ENCODE measurements around the gene MBNL1. TPM values are rescaled to one million over a fixed set of nuclear protein-coding genes. Genes with fewer than 3 reads are reported as not detected.

The MBNL1 gene
- total and polyA plus RNA-seq, 8 donors, result 15.2 to 73.2 (median 40.2) TPM

GRCh38 chr3:152282813-152283212 is 14.1 kb downstream of the MBNL1 start:
- 37 to 45% methylated on average over 1 of the region's 1 CpG for WGBS, 2 donors
- no peaks in the 10 kb centered on the region for H3K27me3 ChIP-seq
- H3K4me3 ChIP-seq, result no peak overlapping the region
- DNase-seq, result no peak
- no peak for FAIRE-seq
- no peaks in the 10 kb centered on the region for H3K9me3 ChIP-seq
- TF ChIP-seq, protein P1, sequence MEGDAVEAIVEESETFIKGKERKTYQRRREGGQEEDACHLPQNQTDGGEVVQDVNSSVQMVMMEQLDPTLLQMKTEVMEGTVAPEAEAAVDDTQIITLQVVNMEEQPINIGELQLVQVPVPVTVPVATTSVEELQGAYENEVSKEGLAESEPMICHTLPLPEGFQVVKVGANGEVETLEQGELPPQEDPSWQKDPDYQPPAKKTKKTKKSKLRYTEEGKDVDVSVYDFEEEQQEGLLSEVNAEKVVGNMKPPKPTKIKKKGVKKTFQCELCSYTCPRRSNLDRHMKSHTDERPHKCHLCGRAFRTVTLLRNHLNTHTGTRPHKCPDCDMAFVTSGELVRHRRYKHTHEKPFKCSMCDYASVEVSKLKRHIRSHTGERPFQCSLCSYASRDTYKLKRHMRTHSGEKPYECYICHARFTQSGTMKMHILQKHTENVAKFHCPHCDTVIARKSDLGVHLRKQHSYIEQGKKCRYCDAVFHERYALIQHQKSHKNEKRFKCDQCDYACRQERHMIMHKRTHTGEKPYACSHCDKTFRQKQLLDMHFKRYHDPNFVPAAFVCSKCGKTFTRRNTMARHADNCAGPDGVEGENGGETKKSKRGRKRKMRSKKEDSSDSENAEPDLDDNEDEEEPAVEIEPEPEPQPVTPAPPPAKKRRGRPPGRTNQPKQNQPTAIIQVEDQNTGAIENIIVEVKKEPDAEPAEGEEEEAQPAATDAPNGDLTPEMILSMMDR (IDR thresholded peaks at IDR 0.05), result no peak
- peaks cover 39 to 41% (median 39%) of the 10 kb centered on the region in 3 donors for H3K4me1 ChIP-seq
- intact Hi-C loops (cut with DNase I), result no loop called here
- peak overlapping the region in 1 of 4 donors; percentile 20 for H3K27ac ChIP-seq
- peak in 2 of 4 donors; percentile 35 to 36 for ATAC-seq
- no peaks in the 10 kb centered on the region for H3K36me3 ChIP-seq

DNA sequence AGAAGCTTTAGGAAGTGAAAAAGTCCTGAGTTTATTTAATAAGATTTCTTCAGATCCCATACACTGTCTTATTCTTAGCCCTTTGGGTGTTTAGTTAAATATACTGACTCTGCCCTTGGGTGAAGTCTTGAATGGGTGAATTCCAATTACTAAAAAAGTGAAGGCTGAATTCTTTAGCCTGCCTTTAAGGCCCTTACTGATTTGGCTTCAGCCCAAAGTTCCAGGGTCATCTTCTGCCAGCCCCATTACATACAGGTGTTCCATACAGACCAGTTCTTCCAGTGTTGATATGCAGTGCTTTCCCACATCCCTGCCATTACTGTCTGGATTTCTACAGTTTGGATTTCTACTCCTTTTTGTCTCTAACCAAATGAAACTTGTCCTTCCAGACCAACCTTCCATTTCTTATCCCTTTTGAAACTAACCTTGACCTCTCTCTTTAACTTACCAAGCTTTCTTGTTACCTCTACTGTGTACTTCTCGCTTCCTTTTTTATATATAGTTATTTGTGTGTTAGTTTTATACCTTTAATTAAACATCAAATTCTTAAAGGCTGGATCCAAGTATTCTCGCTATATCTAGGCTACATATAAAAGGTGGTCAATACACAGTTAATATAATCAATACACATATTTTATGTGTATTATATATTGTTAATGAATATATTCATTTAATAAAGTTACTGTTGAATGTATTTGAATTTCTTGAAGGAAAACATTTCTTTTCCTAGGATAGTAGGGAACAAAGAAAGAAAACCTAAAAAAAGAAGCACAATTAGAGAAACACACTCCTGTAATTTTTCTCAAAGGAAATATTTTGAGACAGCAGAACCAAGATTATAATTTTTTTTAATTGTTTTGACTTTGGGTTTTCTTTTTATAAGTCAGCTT is 15.0 kb downstream of the MBNL1 start:
- peak in 3 of 6 donors; percentile 30 to 42 (median 35) for DNase-seq
- intact Hi-C loops (cut with DNase I), result no loop called here
- ATAC-seq, result peak; percentile 58 to 85 (median 76)

DNA sequence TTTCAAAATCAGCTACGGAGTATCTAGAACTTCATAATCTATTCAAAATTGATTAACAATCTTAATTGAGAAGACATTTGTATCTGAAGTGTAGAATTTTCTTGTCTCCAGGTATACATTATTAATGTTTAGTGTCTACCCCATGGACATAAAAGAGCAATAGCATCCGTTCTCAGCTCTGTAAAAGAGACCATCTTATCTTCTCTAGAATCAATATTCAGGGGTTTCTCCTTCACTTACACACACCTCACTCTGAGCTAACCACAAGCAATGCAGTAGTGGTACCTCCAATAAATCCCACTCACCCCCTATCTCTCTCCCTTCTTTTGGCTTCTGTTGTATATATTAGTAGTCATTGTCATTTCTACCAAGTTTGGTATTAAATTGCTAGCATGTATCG is 16.2 kb downstream of the MBNL1 start:
- DNase-seq (no peak), FAIRE-seq (no peak), ATAC-seq (no peak)
- H3K27ac ChIP-seq, result no peak overlapping the region
- H3K9me3 ChIP-seq, result no peaks in the 10 kb centered on the region
- TF ChIP-seq, protein P1 (IDR thresholded peaks at IDR 0.05), result no peak
- H3K4me1 ChIP-seq, result peaks cover 34 to 40% (median 38%) of the 10 kb centered on the region in 3 donors
- no peaks in the 10 kb centered on the region for H3K27me3 ChIP-seq
- WGBS, 2 donors, result 72 to 77% methylated on average over 3 of the region's 3 CpGs
- H3K36me3 ChIP-seq, result no peaks in the 10 kb centered on the region
- no peak overlapping the region for H3K4me3 ChIP-seq
- intact Hi-C loops (cut with DNase I), result no loop called here

More for the DNA sequence above, 15.0 kb downstream of the MBNL1 start:
- WGBS, 2 donors, result 78 to 79% methylated on average over 2 of the region's 2 CpGs
- no peaks in the 10 kb centered on the region for H3K36me3 ChIP-seq
- H3K4me3 ChIP-seq, result no peak overlapping the region
- TF ChIP-seq, protein P1 (IDR thresholded peaks at IDR 0.05), result no peak
- no peaks in the 10 kb centered on the region for H3K9me3 ChIP-seq
- no peak overlapping the region for H3K27ac ChIP-seq
- H3K4me1 ChIP-seq, result peaks cover 34 to 39% (median 38%) of the 10 kb centered on the region in 3 donors
- H3K27me3 ChIP-seq, result no peaks in the 10 kb centered on the region
- FAIRE-seq, result no peak

GRCh38 chr3:152285509-152285908 is 16.8 kb downstream of the MBNL1 start:
- 95 to 98% methylated on average over 5 of the region's 5 CpGs for WGBS, 2 donors
- Histone ChIP-seq H3K4me3 (no peak overlapping the region), H3K4me1 (peaks cover 32 to 39% (median 34%) of the 10 kb centered on the region in 3 donors), H3K9me3 (no peaks in the 10 kb centered on the region), H3K27ac (no peak overlapping the region), H3K27me3 (no peaks in the 10 kb centered on the region), H3K36me3 (no peaks in the 10 kb centered on the region)
- TF ChIP-seq, protein P1 (IDR thresholded peaks at IDR 0.05), result no peak
- FAIRE-seq (no peak), ATAC-seq (no peak), DNase-seq (no peak)
- intact Hi-C loops (cut with DNase I), result no loop called here
